Osteocyte (in vitro differentiated cells): ENCODE results near the gene RBM23. TPM values are rescaled to one million over a fixed set of nuclear protein-coding genes. Genes with fewer than 3 reads are reported as not detected.
A peak's percentile ranks its signal among the peaks of the same experiment; 100 is the strongest.

Experiments used
- DNase-seq: peaks from one replicate; pipeline ENCODE4 v3.0.0; 2021; ENCODE audit warnings: mixed read lengths; ENCODE audit not compliant: unreplicated experiment; ENCODE audit errors: extremely low spot score
- H3K27ac Mint-ChIP-seq: one replicate; pipeline ENCODE4 v1.8.0; 2021; ENCODE audit warnings: mild to moderate bottlenecking, mixed read lengths; ENCODE audit not compliant: unreplicated experiment
- H3K27me3 Mint-ChIP-seq: one replicate; pipeline ENCODE4 v1.8.0; 2021; ENCODE audit warnings: mixed read lengths; ENCODE audit not compliant: unreplicated experiment
- H3K36me3 Mint-ChIP-seq: one replicate; pipeline ENCODE4 v1.8.0; 2021; ENCODE audit warnings: mixed read lengths; ENCODE audit not compliant: unreplicated experiment
- H3K4me1 Mint-ChIP-seq: one replicate; pipeline ENCODE4 v1.8.0; 2021; ENCODE audit warnings: mixed read lengths; ENCODE audit not compliant: unreplicated experiment
- H3K4me3 Mint-ChIP-seq: one replicate; pipeline ENCODE4 v1.8.0; 2021; ENCODE audit warnings: mild to moderate bottlenecking, moderate library complexity, mixed read lengths; ENCODE audit not compliant: unreplicated experiment
- H3K9me3 Mint-ChIP-seq: one replicate; pipeline ENCODE4 v1.8.0; 2021; ENCODE audit warnings: mixed read lengths; ENCODE audit not compliant: unreplicated experiment
- CTCF ChIP-seq: fragments of 200-600 bp; sonication (generic); IDR thresholded peaks from 2 replicates; pipeline ENCODE4 v1.5.0; 2021; ENCODE audit warnings: antibody characterized with exemption, mild to moderate bottlenecking, moderate library complexity
- total RNA-seq: library from RNA; stranded (reverse); gene quantifications from 2 replicates; pipeline ENCODE4 v1.2.1, GENCODE V29; 2021

RBM23 gene
- total RNA-seq, 1 donor from 2014 or later: 93.3 TPM

- no peak for DNase-seq
- Mint-ChIP-seq H3K27me3 (no peaks in the 10 kb centered on the region), H3K4me3 (no peak overlapping the region), H3K27ac (no peak overlapping the region), H3K36me3 (peaks cover 52% of the 10 kb centered on the region), H3K9me3 (no peaks in the 10 kb centered on the region), H3K4me1 (no peaks in the 10 kb centered on the region)
- no peak for TF ChIP-seq CTCF
Observed at GRCh38 chr14:22906073-22906472, 12.9 kb downstream of the RBM23 start.

- Mint-ChIP-seq H3K27ac (no peak overlapping the region), H3K36me3 (peaks cover 53% of the 10 kb centered on the region), H3K4me3 (no peak overlapping the region), H3K9me3 (no peaks in the 10 kb centered on the region), H3K27me3 (no peaks in the 10 kb centered on the region), H3K4me1 (no peaks in the 10 kb centered on the region)
- no peak for DNase-seq
- no peak for TF ChIP-seq CTCF
Observed at GRCh38 chr14:22905627-22906026, 13.3 kb downstream of the RBM23 start.

GRCh38 chr14:22903742-22904087 is 15.2 kb downstream of the RBM23 start:
- Mint-ChIP-seq H3K9me3 (no peaks in the 10 kb centered on the region), H3K4me3 (no peak overlapping the region), H3K27me3 (no peaks in the 10 kb centered on the region), H3K27ac (no peak overlapping the region), H3K36me3 (peaks cover 48% of the 10 kb centered on the region), H3K4me1 (peaks cover 4% of the 10 kb centered on the region)
- no peak for TF ChIP-seq CTCF
- no peak for DNase-seq

- H3K36me3 Mint-ChIP-seq: peaks cover 43% of the 10 kb centered on the region
- H3K4me1 Mint-ChIP-seq: peaks cover 13% of the 10 kb centered on the region
- no peak for DNase-seq
- TF ChIP-seq CTCF: no peak
- H3K4me3 Mint-ChIP-seq: no peak overlapping the region
- H3K9me3 Mint-ChIP-seq: no peaks in the 10 kb centered on the region
- no peak overlapping the region for H3K27ac Mint-ChIP-seq
- no peaks in the 10 kb centered on the region for H3K27me3 Mint-ChIP-seq
Observed at GRCh38 chr14:22901799-22902198, 17.1 kb downstream of the RBM23 start.

GRCh38 chr14:22900081-22900799 is 18.7 kb downstream of the RBM23 start:
- Mint-ChIP-seq H3K27me3 (no peaks in the 10 kb centered on the region), H3K27ac (peak overlapping the region; percentile 20), H3K4me1 (peaks cover 13% of the 10 kb centered on the region), H3K36me3 (peaks cover 30% of the 10 kb centered on the region), H3K9me3 (no peaks in the 10 kb centered on the region), H3K4me3 (no peak overlapping the region)
- TF ChIP-seq CTCF: peak; percentile 70
- no peak for DNase-seq
